ENCODE measurements around the gene ST7. TPM values are rescaled to one million over a fixed set of nuclear protein-coding genes. Genes with fewer than 3 reads are reported as not detected.
A peak's percentile ranks its signal among the peaks of the same experiment; 100 is the strongest.
"Not testable (repeated sequence)": the region's sequence is repeated elsewhere in the genome, so short reads cannot be mapped to it uniquely, and the experiment has no call there.

Gene ST7
- total RNA-seq, 1 experiment from 2014 or later, result 19.4 TPM

- DNase-seq (ENCODE audit: low spot score), result no peak
Measured at GRCh38 chr7:116950889-116951351, 2.4 kb upstream of the ST7 start.

DNA sequence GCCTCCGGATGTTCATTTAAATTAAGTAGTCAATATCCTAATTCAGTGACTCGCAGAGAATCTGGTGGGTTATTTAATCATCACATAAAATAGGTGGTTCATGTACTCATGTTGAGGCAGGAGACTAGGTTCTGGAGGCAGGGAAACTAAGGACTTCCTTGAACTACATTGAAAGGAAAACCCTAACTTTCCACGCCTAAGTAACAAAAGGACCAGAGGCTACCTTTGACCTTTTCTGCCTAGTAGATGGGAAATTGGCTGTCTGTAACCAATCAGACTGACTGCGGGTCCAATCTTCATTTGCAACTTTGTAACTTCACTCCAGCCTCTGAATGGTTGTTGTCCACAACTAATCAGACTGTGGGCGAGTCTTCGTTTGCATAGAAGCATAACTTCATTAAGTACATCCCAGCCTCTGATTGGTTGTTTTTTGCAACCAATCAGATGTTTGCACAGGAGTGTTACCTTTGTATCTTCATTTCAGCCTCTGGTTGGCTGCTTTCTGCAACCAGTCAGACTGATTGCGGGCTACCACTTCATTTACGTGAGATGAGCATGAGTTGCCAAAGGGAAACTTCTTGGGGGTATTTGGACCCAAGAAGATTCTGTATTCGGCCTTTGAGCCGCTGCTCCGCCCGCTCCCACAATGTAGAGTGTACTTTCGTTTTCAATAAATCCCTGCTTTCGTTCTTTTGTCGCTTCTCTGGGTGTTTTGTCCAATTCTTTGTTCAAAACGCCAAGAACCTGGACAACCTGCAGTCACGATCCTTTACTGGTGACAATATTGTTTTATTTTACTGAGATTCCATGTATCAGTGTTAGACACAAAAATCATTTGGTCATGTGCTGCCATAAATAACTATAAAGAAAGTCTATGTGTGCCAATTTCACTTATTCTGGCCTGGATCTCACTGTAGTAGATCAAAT, 1.7 kb upstream of the ST7 start:
- DNase-seq (ENCODE audit: low spot score), result peak; percentile 86

DNA sequence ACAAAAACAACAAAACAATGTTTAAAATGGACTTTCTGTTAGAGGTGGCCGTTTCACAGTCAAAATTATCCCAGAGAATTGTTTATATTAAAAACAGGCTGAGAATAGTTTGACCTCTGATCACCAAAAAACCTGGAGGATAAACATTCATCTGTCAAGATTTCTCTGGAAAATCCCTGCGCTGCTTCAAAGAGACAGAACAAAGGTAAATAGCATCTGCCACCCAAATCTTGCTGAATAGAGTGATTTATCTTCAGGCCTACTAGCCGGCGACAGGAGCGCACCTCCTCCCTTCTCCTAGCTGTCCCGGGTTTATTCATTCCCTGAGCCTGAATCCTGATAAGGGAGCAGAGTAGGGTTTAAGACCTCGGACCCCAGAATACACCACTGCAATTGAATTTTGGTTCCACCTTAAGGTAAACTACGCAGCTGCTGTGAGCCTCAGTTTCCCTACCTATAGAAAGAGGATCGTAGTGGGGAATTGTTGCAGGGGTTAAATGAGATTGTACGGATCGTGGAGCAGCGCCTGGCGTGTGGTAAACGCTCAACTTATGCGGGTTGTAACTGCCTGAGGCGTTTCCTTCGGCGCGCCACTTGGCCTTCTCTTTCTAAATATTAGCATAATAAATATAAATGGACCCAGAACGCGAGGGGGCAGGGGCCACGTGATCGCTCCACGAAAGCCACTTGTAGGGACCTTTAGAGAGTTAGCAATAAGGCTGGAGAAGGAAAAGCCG, 498 bp upstream of the ST7 start:
- DNase-seq (ENCODE audit: low spot score), result peak; percentile 80

DNA sequence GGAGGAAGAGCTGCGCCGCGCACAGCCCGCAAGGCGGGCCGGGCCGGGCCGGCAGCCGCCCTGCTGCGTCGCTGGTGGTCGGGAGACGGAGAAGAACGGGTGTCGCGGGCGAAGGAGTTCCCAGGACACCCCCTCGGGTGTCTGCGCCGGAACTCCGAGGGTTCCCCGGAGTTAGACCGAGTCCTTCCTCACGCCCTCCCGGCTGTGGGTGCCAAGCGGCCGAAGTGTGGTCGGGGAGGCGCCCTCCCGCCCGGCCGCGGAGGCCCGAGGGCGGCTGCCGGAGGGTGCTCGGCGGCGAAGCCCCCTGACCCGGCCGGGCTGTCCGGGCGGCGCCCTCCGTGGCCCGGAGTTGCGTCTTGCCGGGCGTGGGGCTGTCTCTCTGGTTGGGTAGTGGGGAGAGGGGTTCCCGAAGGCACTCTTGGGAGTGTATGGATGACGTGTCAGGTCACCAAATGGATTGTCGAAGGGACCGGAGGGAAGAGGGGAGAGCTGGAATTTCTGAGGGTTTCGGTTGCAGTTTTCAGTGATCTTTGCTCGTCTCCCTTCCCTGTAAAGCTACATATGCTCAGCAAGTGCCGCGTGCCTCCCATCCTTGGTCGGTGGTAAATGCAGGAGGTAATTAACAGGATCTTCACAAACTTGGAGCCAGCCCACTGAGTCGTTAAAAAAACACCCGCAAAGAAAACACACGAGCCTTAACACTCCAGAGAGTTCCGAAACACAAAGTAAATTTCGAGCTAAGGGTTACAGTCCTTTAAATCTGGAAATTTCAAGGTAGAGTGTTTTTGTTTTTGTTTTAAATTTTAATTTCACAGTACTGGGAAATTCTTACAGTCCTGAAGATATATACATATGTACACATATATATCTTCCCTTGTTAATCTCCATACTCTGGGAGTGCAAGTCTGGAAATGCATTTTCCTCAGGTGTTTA, 871 bp downstream of the ST7 start:
- DNase-seq (ENCODE audit: low spot score), result peak; percentile 83

- DNase-seq (ENCODE audit: low spot score), result no peak
Measured at GRCh38 chr7:116955340-116955739, 2.0 kb downstream of the ST7 start.

GRCh38 chr7:116955801-116956476, 2.6 kb downstream of the ST7 start:
- no peak for DNase-seq (ENCODE audit: low spot score)

GRCh38 chr7:116956477-116956804, 3.1 kb downstream of the ST7 start:
- DNase-seq (ENCODE audit: low spot score), result no peak

DNA sequence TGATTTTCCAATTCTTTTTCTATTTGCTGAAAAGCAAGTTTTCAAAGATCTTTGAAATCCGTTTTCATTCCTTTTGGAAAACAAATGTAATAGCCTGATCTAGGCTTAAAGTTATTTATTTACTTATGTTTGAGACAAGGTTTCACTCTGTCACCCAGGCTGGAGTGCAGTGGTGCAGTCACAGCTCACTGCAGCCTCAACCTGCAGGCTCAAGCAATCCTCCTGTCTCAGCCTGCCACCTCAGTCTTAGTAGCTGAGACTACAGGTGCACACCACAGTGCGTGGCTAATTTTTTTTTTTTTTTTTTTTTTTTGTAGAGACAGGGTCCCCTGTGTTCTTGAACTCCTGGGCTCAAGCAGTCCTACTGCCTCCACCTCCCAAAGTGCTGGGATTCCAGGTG, 4.6 kb downstream of the ST7 start:
- DNase-seq (ENCODE audit: low spot score), result no peak

GRCh38 chr7:116961966-116962673, 8.8 kb downstream of the ST7 start:
- not testable (repeated sequence) for DNase-seq (ENCODE audit: low spot score)

- DNase-seq (ENCODE audit: low spot score), result no peak
Measured at GRCh38 chr7:116963234-116963633, 9.9 kb downstream of the ST7 start.

DNA sequence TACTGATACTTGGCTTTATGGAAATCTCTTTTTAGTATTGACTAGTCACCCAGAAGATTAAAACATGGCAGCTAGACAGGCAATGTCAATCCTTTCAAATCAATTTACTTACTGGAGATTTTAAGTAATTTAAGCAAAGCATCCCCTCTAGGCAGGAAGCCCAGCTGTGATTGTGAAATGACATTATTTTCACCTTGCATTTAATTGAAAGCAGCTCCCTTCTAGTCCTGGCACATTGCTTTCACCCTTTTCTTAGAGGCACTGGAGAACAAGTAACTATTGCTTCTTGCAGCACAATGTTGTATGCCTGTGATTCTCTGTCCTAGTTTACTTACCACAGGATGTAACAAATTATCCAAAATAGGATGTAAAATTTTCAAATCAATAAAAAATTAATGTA, 13.3 kb downstream of the ST7 start:
- no peak for DNase-seq (ENCODE audit: low spot score)

- DNase-seq (ENCODE audit: low spot score), result no peak
Measured at GRCh38 chr7:116967254-116967922, 14.1 kb downstream of the ST7 start.

GRCh38 chr7:116967983-116968382, 14.7 kb downstream of the ST7 start:
- DNase-seq (ENCODE audit: low spot score), result no peak

GRCh38 chr7:116968631-116969030, 15.3 kb downstream of the ST7 start:
- DNase-seq (ENCODE audit: low spot score), result no peak

GRCh38 chr7:116969371-116969902, 16.1 kb downstream of the ST7 start:
- no peak for DNase-seq (ENCODE audit: low spot score)

- no peak for DNase-seq (ENCODE audit: low spot score)
Measured at GRCh38 chr7:116970238-116970910, 17.1 kb downstream of the ST7 start.

DNA sequence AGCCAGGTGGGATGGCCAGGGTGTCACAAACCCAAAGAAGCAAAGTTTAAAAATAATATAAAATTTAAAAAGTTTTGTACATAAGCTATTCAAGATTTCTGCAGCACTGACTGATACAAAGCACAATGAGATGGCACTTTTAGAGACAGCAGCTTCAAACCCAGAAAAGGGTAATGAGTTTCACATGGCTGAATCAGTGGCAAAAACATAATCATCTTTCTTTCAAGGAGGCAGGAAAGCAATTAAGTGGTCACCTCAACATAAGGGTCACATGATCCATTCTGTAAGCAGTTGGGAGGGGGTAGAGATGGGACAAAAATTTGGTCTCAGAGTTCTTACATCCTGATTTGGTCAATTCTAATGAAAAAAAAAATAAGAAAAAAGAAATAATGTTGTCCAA, 17.9 kb downstream of the ST7 start:
- DNase-seq (ENCODE audit: low spot score), result not testable (repeated sequence)

DNA sequence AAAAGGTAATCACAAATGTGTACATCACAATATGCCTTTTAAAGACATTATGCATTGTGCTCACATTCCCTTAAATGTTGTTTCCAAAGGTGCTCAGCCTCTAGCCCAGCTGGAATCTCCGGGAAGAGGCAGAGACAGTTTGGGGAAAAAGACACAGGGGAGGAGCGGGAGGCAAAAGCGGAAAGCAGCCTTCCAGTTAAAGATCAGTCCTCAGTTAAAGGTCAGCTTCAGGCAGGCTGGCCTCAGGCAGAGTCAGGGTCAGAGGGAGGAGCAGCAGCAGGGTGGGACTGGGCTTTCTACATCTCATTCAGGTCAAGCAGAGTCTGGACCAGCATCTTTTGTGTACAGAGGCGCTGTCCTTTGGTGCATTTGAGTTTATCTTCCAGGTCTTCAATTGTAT, 18.6 kb downstream of the ST7 start:
- DNase-seq (ENCODE audit: low spot score), result no peak

GRCh38 chr7:116975024-116975423, 21.7 kb downstream of the ST7 start:
- DNase-seq (ENCODE audit: low spot score), result not testable (repeated sequence)
